ENCODE measurements around the gene CCSER2. TPM values are rescaled to one million over a fixed set of nuclear protein-coding genes. Genes with fewer than 3 reads are reported as not detected.

CCSER2 gene
- total RNA-seq, 5 donors from 2014 or later (not counting 1 experiment from before 2014, with no cell fraction given): 109 to 137 (median 115) TPM

- H3K4me1 ChIP-seq (ENCODE audit: control insufficient read depth in 1 of 2, extremely low read depth in 1 of 2, insufficient read depth in 2 of 2, low read length in 2 of 2): peaks cover 2 to 4% of the 10 kb centered on the region in 2 experiments
- H3K4me3 Mint-ChIP-seq: no peak overlapping the region
- H3K27ac Mint-ChIP-seq: no peak overlapping the region
- no peaks in the 10 kb centered on the region for H3K27me3 ChIP-seq (replicated peaks in 1 of 2; ENCODE audit: control insufficient read depth in 2 of 2, extremely low read depth in 1 of 2, insufficient read depth in 2 of 2, low read length in 1 of 2)
- H3K9me3 Mint-ChIP-seq: peaks cover 0 to 5% (median 0%) of the 10 kb centered on the region in 3 donors
- ChIA-PET POLR2A (no interaction called here), CTCF (interaction anchor here in 1 of 2 donors (0.5 kb wide), 1 partner anchor 41 kb away, joined by 4 read pairs; no protein-coding TSS in a partner anchor)
- peaks cover 37 to 64% (median 60%) of the 10 kb centered on the region in 3 donors for H3K4me1 Mint-ChIP-seq
- H3K36me3 ChIP-seq (ENCODE audit: control insufficient read depth in 2 of 2, extremely low read depth in 1 of 2, insufficient read depth in 1 of 2, low read length in 1 of 2): peaks cover 0 to 23% of the 10 kb centered on the region in 2 donors
- no peak for ATAC-seq (replicated peaks in 1 of 4)
- H3K27me3 Mint-ChIP-seq: no peaks in the 10 kb centered on the region
- WGBS (ENCODE audit: insufficient coverage): no CpG with 5 or more reads among the region's 1 CpG
- H3K27ac ChIP-seq (ENCODE audit: low read length): no peak overlapping the region
- no peak for DNase-seq
- no peaks in the 10 kb centered on the region for H3K9me3 ChIP-seq
- H3K4me3 ChIP-seq (ENCODE audit: control insufficient read depth in 1 of 2, extremely low read depth in 1 of 2, low read length in 1 of 2): no peak overlapping the region
- peaks cover 34% of the 10 kb centered on the region for H3K36me3 Mint-ChIP-seq
Measured at GRCh38 chr10:84368828-84369227, 40.4 kb downstream of the CCSER2 start.

DNA sequence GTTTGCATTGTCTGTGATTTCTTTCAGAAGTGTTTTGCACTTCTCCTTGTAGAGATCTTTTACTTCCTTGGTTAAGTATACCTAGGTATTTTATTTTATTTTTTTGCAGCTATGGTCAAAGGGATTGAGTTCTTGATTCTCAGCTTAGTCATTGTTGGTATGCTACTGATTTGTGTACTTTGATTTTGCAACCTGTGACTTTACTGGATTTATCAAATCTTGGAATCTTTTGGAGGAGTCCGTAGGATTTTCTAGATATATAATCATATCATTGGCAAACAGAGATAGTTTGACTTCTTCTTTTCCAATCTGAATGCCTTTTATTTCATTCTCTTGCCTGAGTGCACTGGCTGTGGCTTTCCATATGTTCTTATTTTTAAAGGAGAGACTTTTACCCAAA, 41.9 kb downstream of the CCSER2 start:
- peaks cover 36 to 71% (median 61%) of the 10 kb centered on the region in 3 donors for H3K4me1 Mint-ChIP-seq

DNA sequence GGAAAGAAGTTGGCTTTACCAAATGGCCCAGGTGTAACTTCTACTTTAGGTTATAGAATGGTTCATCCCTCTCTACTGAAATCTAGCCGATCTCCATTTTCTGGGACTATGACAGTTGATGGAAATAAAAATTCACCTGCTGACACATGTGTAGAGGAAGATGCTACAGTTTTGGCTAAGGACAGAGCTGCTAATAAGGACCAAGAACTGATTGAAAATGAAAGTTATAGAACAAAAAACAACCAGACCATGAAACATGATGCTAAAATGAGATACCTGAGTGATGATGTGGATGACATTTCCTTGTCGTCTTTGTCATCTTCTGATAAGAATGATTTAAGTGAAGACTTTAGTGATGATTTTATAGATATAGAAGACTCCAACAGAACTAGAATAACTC, 43.6 kb downstream of the CCSER2 start:
- Histone ChIP-seq H3K27me3 (replicated peaks in 1 of 2; ENCODE audit: control insufficient read depth in 2 of 2, extremely low read depth in 1 of 2, insufficient read depth in 2 of 2, low read length in 1 of 2) (no peaks in the 10 kb centered on the region), H3K27ac (ENCODE audit: low read length) (no peak overlapping the region), H3K36me3 (ENCODE audit: control insufficient read depth in 2 of 2, extremely low read depth in 1 of 2, insufficient read depth in 1 of 2, low read length in 1 of 2) (peaks cover 7 to 34% of the 10 kb centered on the region in 2 donors), H3K4me1 (ENCODE audit: control insufficient read depth in 1 of 2, extremely low read depth in 1 of 2, insufficient read depth in 2 of 2, low read length in 2 of 2) (no peaks in the 10 kb centered on the region), H3K9me3 (no peaks in the 10 kb centered on the region), H3K4me3 (ENCODE audit: control insufficient read depth in 1 of 2, extremely low read depth in 1 of 2, low read length in 1 of 2) (no peak overlapping the region)
- no peak for DNase-seq
- no peak overlapping the region for H3K4me3 Mint-ChIP-seq
- peaks cover 41 to 68% (median 62%) of the 10 kb centered on the region in 3 donors for H3K4me1 Mint-ChIP-seq
- peaks cover 38% of the 10 kb centered on the region for H3K36me3 Mint-ChIP-seq
- H3K27ac Mint-ChIP-seq: no peak overlapping the region
- no CpG with 5 or more reads among the region's 2 CpGs for WGBS (ENCODE audit: insufficient coverage)
- H3K27me3 Mint-ChIP-seq: no peaks in the 10 kb centered on the region
- ChIA-PET CTCF (interaction anchor here (1.2 to 3.4 kb wide), 3 partner anchors 18 to 165 kb away, joined by 5 to 11 read pairs (median 6); no protein-coding TSS in a partner anchor), POLR2A (no interaction called here)
- ATAC-seq (replicated peaks in 1 of 4): no peak
- peaks cover 0 to 5% (median 0%) of the 10 kb centered on the region in 3 donors for H3K9me3 Mint-ChIP-seq

More for the DNA sequence above, 41.9 kb downstream of the CCSER2 start:
- ATAC-seq (replicated peaks in 1 of 4) (no peak), DNase-seq (no peak)
- peaks cover 2 to 4% of the 10 kb centered on the region in 2 experiments for H3K4me1 ChIP-seq (ENCODE audit: control insufficient read depth in 1 of 2, extremely low read depth in 1 of 2, insufficient read depth in 2 of 2, low read length in 2 of 2)
- H3K27me3 ChIP-seq (replicated peaks in 1 of 2; ENCODE audit: control insufficient read depth in 2 of 2, extremely low read depth in 1 of 2, insufficient read depth in 2 of 2, low read length in 1 of 2): no peaks in the 10 kb centered on the region
- ChIA-PET POLR2A (no interaction called here), CTCF (interaction anchor here in 1 of 2 donors (0.9 to 1.9 kb wide), 2 partner anchors 160 to 167 kb away, joined by 4 to 6 read pairs; no protein-coding TSS in a partner anchor)
- no peak overlapping the region for H3K4me3 ChIP-seq (ENCODE audit: control insufficient read depth in 1 of 2, extremely low read depth in 1 of 2, low read length in 1 of 2)
- H3K27ac Mint-ChIP-seq: peak overlapping the region in 1 of 2 donors; percentile 35
- H3K36me3 Mint-ChIP-seq: peaks cover 34% of the 10 kb centered on the region
- H3K9me3 ChIP-seq: no peaks in the 10 kb centered on the region
- no peaks in the 10 kb centered on the region for H3K27me3 Mint-ChIP-seq
- H3K9me3 Mint-ChIP-seq: peaks cover 0 to 5% (median 0%) of the 10 kb centered on the region in 3 donors
- no peak overlapping the region for H3K27ac ChIP-seq (ENCODE audit: low read length)
- H3K4me3 Mint-ChIP-seq: no peak overlapping the region
- no CpG with 5 or more reads among the region's 1 CpG for WGBS (ENCODE audit: insufficient coverage)
- H3K36me3 ChIP-seq (ENCODE audit: control insufficient read depth in 2 of 2, extremely low read depth in 1 of 2, insufficient read depth in 1 of 2, low read length in 1 of 2): peaks cover 7 to 30% of the 10 kb centered on the region in 2 donors

GRCh38 chr10:84373000-84373399, 44.6 kb downstream of the CCSER2 start:
- Mint-ChIP-seq H3K9me3 (peaks cover 0 to 5% (median 0%) of the 10 kb centered on the region in 3 donors), H3K27ac (no peak overlapping the region), H3K4me1 (peaks cover 33 to 65% (median 61%) of the 10 kb centered on the region in 3 donors), H3K36me3 (peaks cover 38% of the 10 kb centered on the region), H3K4me3 (no peak overlapping the region), H3K27me3 (no peaks in the 10 kb centered on the region)
- CTCF ChIA-PET: interaction anchor here (1.4 to 3.8 kb wide), 6 partner anchors 16 to 164 kb away, joined by 3 to 19 read pairs (median 4); no protein-coding TSS in a partner anchor
- Histone ChIP-seq H3K27me3 (replicated peaks in 1 of 2; ENCODE audit: control insufficient read depth in 2 of 2, extremely low read depth in 1 of 2, insufficient read depth in 2 of 2, low read length in 1 of 2) (no peaks in the 10 kb centered on the region), H3K4me3 (ENCODE audit: control insufficient read depth in 1 of 2, extremely low read depth in 1 of 2, low read length in 1 of 2) (no peak overlapping the region), H3K9me3 (no peaks in the 10 kb centered on the region), H3K27ac (ENCODE audit: low read length) (no peak overlapping the region), H3K36me3 (ENCODE audit: control insufficient read depth in 2 of 2, extremely low read depth in 1 of 2, insufficient read depth in 1 of 2, low read length in 1 of 2) (peaks cover 7 to 34% of the 10 kb centered on the region in 2 donors), H3K4me1 (ENCODE audit: control insufficient read depth in 1 of 2, extremely low read depth in 1 of 2, insufficient read depth in 2 of 2, low read length in 2 of 2) (no peaks in the 10 kb centered on the region)
- WGBS (ENCODE audit: insufficient coverage): no CpG with 5 or more reads among the region's 2 CpGs
- no peak for ATAC-seq (replicated peaks in 1 of 4)
- no peak for DNase-seq
- POLR2A ChIA-PET: no interaction called here

- ATAC-seq (replicated peaks in 1 of 4) (no peak), DNase-seq (no peak)
- Histone ChIP-seq H3K27ac (ENCODE audit: low read length) (no peak overlapping the region), H3K9me3 (no peaks in the 10 kb centered on the region), H3K4me1 (ENCODE audit: control insufficient read depth in 1 of 2, extremely low read depth in 1 of 2, insufficient read depth in 2 of 2, low read length in 2 of 2) (no peaks in the 10 kb centered on the region), H3K4me3 (ENCODE audit: control insufficient read depth in 1 of 2, extremely low read depth in 1 of 2, low read length in 1 of 2) (no peak overlapping the region), H3K36me3 (ENCODE audit: control insufficient read depth in 2 of 2, extremely low read depth in 1 of 2, insufficient read depth in 1 of 2, low read length in 1 of 2) (peaks cover 7 to 34% of the 10 kb centered on the region in 2 donors), H3K27me3 (replicated peaks in 1 of 2; ENCODE audit: control insufficient read depth in 2 of 2, extremely low read depth in 1 of 2, insufficient read depth in 2 of 2, low read length in 1 of 2) (no peaks in the 10 kb centered on the region)
- Mint-ChIP-seq H3K4me1 (peaks cover 39 to 63% (median 59%) of the 10 kb centered on the region in 3 donors), H3K4me3 (no peak overlapping the region), H3K27me3 (no peaks in the 10 kb centered on the region), H3K36me3 (peaks cover 33% of the 10 kb centered on the region), H3K9me3 (no peaks in the 10 kb centered on the region), H3K27ac (peak overlapping the region in 1 of 2 donors; percentile 28)
- WGBS (ENCODE audit: insufficient coverage): 88% methylated on average over 1 of the region's 2 CpGs
- POLR2A ChIA-PET: no interaction called here
- CTCF ChIA-PET: interaction anchor here (0.8 to 3.8 kb wide), 12 partner anchors 8 to 218 kb away, joined by 3 to 19 read pairs (median 4); no protein-coding TSS in a partner anchor
Measured at GRCh38 chr10:84374455-84374854, 46.1 kb downstream of the CCSER2 start.

DNA sequence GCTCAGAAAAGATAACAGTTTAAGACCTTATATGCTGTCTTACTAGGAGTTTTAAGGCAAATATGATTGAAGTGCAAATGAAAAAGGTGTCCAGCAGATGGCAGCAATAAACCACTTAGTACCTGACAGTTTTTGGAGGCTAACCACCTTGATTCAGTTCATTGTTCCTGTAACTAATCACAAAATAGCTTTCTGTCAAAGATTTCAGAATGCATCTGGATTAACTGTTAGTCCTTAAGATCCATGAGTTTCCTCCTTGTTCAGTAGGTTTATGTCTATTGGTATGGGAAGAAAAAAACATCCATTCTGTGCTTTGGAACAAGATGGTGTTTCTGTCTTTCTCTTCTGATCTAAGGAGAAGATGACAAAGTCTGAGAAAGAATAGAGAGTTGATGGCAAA, 46.6 kb downstream of the CCSER2 start:
- DNase-seq (peak in 23 of 35 experiments; percentile 6 to 79 (median 31)), ATAC-seq (replicated peaks in 1 of 4) (peak in 3 of 4 experiments; percentile 52 to 67 (median 59))
- H3K4me3 Mint-ChIP-seq: no peak overlapping the region
- H3K9me3 Mint-ChIP-seq: no peaks in the 10 kb centered on the region
- Histone ChIP-seq H3K27ac (ENCODE audit: low read length) (no peak overlapping the region), H3K4me1 (ENCODE audit: control insufficient read depth in 1 of 2, extremely low read depth in 1 of 2, insufficient read depth in 2 of 2, low read length in 2 of 2) (no peaks in the 10 kb centered on the region), H3K27me3 (replicated peaks in 1 of 2; ENCODE audit: control insufficient read depth in 2 of 2, extremely low read depth in 1 of 2, insufficient read depth in 2 of 2, low read length in 1 of 2) (no peaks in the 10 kb centered on the region), H3K9me3 (no peaks in the 10 kb centered on the region), H3K4me3 (ENCODE audit: control insufficient read depth in 1 of 2, extremely low read depth in 1 of 2, low read length in 1 of 2) (no peak overlapping the region), H3K36me3 (ENCODE audit: control insufficient read depth in 2 of 2, extremely low read depth in 1 of 2, insufficient read depth in 1 of 2, low read length in 1 of 2) (peaks cover 8 to 36% of the 10 kb centered on the region in 2 donors)
- peak overlapping the region; percentile 28 to 34 for H3K27ac Mint-ChIP-seq
- ChIA-PET CTCF (interaction anchor here (0.7 to 3.8 kb wide), 10 partner anchors 9 to 218 kb away, joined by 3 to 19 read pairs (median 3); no protein-coding TSS in a partner anchor), POLR2A (no interaction called here)
- H3K4me1 Mint-ChIP-seq: peaks cover 34 to 60% (median 54%) of the 10 kb centered on the region in 3 donors
- peaks cover 28% of the 10 kb centered on the region for H3K36me3 Mint-ChIP-seq
- no peaks in the 10 kb centered on the region for H3K27me3 Mint-ChIP-seq

Data from T-cell (primary cell).